Measurements from ENCODE around the gene RILP. TPM values are rescaled to one million over a fixed set of nuclear protein-coding genes. Genes with fewer than 3 reads are reported as not detected.
A peak's percentile ranks its signal among the peaks of the same experiment; 100 is the strongest.

Gene RILP
- total RNA-seq, 4 donors from 2014 or later: 17.6 to 59.1 (median 57.3) TPM

- no peaks in the 10 kb centered on the region for H3K27me3 ChIP-seq
- H3K4me3 ChIP-seq: no peak overlapping the region
- TF ChIP-seq, protein P1, sequence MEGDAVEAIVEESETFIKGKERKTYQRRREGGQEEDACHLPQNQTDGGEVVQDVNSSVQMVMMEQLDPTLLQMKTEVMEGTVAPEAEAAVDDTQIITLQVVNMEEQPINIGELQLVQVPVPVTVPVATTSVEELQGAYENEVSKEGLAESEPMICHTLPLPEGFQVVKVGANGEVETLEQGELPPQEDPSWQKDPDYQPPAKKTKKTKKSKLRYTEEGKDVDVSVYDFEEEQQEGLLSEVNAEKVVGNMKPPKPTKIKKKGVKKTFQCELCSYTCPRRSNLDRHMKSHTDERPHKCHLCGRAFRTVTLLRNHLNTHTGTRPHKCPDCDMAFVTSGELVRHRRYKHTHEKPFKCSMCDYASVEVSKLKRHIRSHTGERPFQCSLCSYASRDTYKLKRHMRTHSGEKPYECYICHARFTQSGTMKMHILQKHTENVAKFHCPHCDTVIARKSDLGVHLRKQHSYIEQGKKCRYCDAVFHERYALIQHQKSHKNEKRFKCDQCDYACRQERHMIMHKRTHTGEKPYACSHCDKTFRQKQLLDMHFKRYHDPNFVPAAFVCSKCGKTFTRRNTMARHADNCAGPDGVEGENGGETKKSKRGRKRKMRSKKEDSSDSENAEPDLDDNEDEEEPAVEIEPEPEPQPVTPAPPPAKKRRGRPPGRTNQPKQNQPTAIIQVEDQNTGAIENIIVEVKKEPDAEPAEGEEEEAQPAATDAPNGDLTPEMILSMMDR (IDR thresholded peaks at IDR 0.05): no peak
- TF ChIP-seq EP300 (IDR thresholded peaks at IDR 0.05) (no peak), POLR2A (IDR thresholded peaks at IDR 0.05) (no peak)
- H3K36me3 ChIP-seq: peaks cover 0 to 24% (median 7%) of the 10 kb centered on the region in 3 donors
- H3K9me3 ChIP-seq: no peaks in the 10 kb centered on the region
- 84 to 91% methylated on average over 7 of the region's 7 CpGs for WGBS, 2 donors
- H3K4me1 ChIP-seq: peaks cover 0 to 28% (median 15%) of the 10 kb centered on the region in 4 donors
- no peak for DNase-seq (ENCODE audit: low spot score in 2 of 2)
- no peak overlapping the region for H3K27ac ChIP-seq
Observed at GRCh38 chr17:1686086-1686485, 36.4 kb upstream of the RILP start.

DNA sequence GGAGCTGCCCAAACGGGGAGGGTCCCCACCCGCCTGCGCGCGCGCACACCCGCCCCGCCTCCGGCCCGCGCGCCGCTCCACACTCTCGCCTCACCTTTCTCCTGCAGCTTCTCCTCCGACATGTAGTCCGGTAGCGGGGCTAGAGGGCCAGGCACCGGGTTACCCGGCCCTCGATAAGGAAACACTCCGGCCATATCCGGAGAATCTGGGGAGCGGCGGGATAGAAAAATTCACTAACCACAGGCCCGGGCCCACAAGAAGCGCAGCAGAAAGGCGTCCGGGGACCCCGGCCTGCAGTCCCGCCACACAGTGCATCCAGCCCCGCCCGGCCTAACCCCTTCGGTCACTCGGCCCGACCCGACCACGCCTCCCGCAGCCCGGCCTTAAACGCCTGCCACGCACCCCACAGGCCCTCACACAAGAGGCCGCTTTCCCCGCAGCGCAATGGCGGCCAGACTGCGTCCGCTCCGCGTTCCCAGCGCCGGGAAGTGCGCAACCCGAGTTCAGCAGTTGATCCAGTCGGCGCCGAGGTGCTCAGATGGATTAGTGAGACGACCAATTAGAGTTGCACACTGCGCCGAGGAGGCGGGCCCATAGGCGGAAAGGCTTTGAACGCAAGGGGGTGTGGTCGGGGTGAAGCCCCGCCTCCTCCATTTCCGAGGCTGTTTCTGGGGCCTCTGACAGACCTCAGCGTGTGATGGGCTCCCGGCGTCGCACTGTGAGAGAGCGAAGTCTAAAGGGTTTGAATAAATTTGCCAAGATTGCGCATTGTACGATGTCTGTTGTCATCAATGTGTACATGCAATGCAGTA lies 34.9 kb upstream of the RILP start, which contains the start of gene PRPF8:
TSS of gene PRPF8 (minus strand) at position 490 of the 812 bp plus-strand sequence. CDS start at position 194, 296 bp downstream.
- Histone ChIP-seq H3K9me3 (no peaks in the 10 kb centered on the region), H3K27ac (peak within 1 kb of the TSS; percentile 74 to 98 (median 92)), H3K36me3 (peaks cover 3 to 39% (median 14%) of the 10 kb centered on the region in 3 donors), H3K4me1 (peaks cover 0 to 36% (median 15%) of the 10 kb centered on the region in 4 donors), H3K4me3 (peak within 1 kb of the TSS; percentile 56 to 96 (median 74)), H3K27me3 (no peaks in the 10 kb centered on the region)
- peak; percentile 93 to 97 for TF ChIP-seq POLR2A (IDR thresholded peaks at IDR 0.05)
- TF ChIP-seq, protein P1 (IDR thresholded peaks at IDR 0.05): peak in 2 of 5 experiments; percentile 26 to 45
- TF ChIP-seq EP300 (IDR thresholded peaks at IDR 0.05): peak; percentile 56 to 99
- peak; percentile 98 for DNase-seq (ENCODE audit: low spot score in 2 of 2)
- WGBS, 2 donors: 0% methylated on average over 41 to 64 of the region's 72 CpGs

GRCh38 chr17:1683459-1683858 lies 33.8 kb upstream of the RILP start:
- TF ChIP-seq POLR2A (IDR thresholded peaks at IDR 0.05) (no peak), EP300 (IDR thresholded peaks at IDR 0.05) (no peak)
- TF ChIP-seq, protein P1 (IDR thresholded peaks at IDR 0.05): no peak
- no peak for DNase-seq (ENCODE audit: low spot score in 2 of 2)
- Histone ChIP-seq H3K9me3 (no peaks in the 10 kb centered on the region), H3K4me1 (peaks cover 0 to 36% (median 15%) of the 10 kb centered on the region in 4 donors), H3K27me3 (no peaks in the 10 kb centered on the region), H3K36me3 (peaks cover 8 to 50% (median 25%) of the 10 kb centered on the region in 3 donors), H3K4me3 (peak overlapping the region; percentile 56 to 96 (median 74)), H3K27ac (peak overlapping the region; percentile 74 to 98 (median 92))
- 72 to 75% methylated on average over 5 of the region's 5 CpGs for WGBS, 2 donors

GRCh38 chr17:1676401-1676800 lies 26.7 kb upstream of the RILP start:
- Histone ChIP-seq H3K27ac (no peak overlapping the region), H3K4me1 (peaks cover 0 to 8% (median 0%) of the 10 kb centered on the region in 4 donors), H3K27me3 (no peaks in the 10 kb centered on the region), H3K4me3 (no peak overlapping the region), H3K36me3 (peaks cover 26 to 100% (median 82%) of the 10 kb centered on the region in 3 donors), H3K9me3 (no peaks in the 10 kb centered on the region)
- DNase-seq (ENCODE audit: low spot score in 2 of 2): no peak
- TF ChIP-seq POLR2A (IDR thresholded peaks at IDR 0.05): no peak
- no peak for TF ChIP-seq EP300 (IDR thresholded peaks at IDR 0.05)
- TF ChIP-seq, protein P1 (IDR thresholded peaks at IDR 0.05): no peak
- WGBS, 2 donors: 94 to 96% methylated on average over 13 of the region's 13 CpGs

All from tibial nerve (tissue), 4 donors.